UCSD-AML1 (cell line): ENCODE results near the gene RNF40.

ENCODE experiments used
- DNase-seq: peaks from one replicate; lab custom pipeline; 2025; ENCODE audit not compliant: unreplicated experiment; lab: John Stamatoyannopoulos, UW

Gene RNF40

DNA sequence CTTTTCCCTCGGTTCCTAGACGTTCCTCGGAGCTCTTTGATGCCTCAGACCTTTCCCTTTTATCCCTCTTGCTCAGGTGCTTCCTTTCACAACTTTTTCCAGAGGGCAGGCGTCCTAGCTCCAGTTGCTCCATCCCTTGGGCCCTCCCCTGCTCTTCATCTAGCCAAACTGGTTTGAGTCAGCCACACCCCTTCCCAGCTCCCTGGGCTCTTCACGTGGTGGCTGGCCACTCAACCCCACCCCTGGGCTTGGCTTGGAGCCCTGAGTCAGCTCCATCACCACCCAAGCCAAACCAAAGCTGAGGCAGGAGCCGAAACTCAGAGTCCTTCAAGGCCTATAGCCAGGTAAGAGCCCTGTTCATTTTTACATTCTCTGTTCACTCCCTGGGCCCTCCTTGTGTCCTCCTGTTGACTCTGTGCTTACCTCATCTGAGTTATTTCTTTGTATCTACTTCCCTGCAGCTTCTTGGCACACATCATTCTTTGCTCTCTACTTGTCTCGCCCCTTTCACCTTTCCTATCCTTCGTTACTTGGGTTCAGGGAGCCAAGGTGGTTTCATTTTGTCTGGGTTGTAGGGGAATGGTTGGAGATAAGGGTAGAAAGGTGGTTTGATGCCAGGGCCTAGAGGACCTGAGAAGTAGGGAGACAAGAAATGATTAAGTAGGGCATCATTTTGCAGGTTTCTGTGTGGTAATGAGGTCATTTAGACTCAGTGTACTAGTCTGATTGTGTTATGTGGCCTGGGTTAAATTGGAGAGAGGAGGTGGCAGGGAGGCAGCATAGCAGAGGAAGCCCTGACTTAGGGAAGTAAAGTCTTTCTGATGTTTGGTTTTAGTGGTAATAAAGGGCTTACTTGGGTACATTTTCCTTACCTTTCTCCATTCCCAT, 21.5 kb upstream of the RNF40 start:
- DNase-seq, result no peak

- no peak for DNase-seq
Measured at GRCh38 chr16:30741461-30741914, 20.6 kb upstream of the RNF40 start.

- no peak for DNase-seq
Measured at GRCh38 chr16:30743716-30744115, 18.4 kb upstream of the RNF40 start.

DNA sequence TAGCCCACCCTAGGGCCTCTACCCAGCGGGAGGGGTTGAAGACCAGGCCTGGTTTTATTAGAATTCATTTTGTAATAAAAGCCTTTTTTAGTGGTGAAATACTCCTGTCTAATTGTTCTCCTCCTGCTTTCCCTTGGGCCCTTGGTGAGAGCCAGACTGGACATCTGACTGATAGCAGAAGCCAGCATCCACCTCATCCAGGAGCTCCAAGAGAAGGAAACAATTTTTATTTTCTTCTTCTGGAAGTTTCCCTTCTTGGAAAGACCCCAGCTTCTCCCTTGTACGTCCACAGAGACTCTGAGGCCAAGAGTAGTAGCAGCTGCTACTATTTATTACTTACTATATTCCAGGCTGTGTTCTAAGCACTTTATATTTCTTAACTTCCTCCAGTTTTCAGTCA, 17.9 kb upstream of the RNF40 start:
- DNase-seq, result no peak

- no peak for DNase-seq
Measured at GRCh38 chr16:30745082-30745481, 17.0 kb upstream of the RNF40 start.

DNA sequence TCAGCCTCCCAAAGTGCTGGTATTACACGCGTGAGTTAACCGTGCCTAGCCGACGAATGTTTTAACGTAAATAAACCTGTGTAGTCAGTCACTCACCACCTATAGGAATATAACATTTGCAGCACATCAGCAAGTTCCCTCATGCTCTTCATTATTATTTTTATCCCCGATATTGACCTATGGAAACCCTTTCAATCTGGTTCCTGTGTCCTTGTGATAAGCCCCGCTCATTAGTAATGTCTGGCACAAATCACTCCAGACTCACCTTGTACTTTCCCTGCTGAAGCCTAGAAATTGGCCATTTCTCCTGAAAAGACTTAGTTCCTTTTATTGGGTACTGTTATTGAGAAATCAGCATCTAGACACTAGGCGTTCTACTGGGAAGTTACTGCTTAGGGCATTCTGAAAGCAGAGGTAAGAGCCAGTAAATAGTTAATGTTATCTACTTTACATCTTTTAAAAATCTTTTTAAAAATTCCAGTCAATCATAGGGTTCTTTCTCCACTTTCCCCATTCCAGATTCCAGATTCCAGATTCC, 15.4 kb upstream of the RNF40 start:
- DNase-seq, result no peak

- DNase-seq, result no peak
Measured at GRCh38 chr16:30747331-30747730, 14.8 kb upstream of the RNF40 start.

- DNase-seq, result peak; percentile 99
Measured at GRCh38 chr16:30747799-30748633, 14.1 kb upstream of the RNF40 start, which contains the start of gene PHKG2. Gene PHKG2, plus strand, starts transcription at chr16:30748425. Its CDS starts 396 bp downstream, at chr16:30748821.

- DNase-seq, result peak; percentile 38
Measured at GRCh38 chr16:30748634-30749445, 13.3 kb upstream of the RNF40 start.

- DNase-seq, result no peak
Measured at GRCh38 chr16:30750201-30750600, 11.9 kb upstream of the RNF40 start.

DNA sequence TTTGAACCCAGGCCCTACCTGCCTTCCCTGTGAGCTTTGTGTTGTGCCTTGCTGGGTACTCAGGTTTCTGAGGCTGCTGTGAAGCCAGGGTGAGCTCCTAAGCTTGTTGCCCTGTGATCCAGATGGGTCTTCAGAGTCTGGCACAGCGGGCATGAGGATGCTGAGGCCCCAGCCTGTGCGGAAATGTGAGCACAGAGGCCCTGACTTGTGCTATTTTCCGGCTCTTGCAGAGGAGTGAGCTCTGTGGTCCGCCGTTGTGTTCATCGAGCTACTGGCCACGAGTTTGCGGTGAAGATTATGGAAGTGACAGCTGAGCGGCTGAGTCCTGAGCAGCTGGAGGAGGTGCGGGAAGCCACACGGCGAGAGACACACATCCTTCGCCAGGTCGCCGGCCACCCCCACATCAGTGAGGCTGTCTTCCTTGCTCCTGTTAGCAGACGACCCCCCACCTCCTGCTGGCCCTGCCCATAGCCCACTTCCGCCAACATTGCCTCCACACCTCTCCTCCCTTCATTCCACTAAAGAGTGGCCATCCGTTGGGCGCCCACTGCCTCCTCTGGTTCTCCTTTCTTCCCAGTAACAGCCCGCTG, 11.2 kb upstream of the RNF40 start:
- DNase-seq, result no peak

DNA sequence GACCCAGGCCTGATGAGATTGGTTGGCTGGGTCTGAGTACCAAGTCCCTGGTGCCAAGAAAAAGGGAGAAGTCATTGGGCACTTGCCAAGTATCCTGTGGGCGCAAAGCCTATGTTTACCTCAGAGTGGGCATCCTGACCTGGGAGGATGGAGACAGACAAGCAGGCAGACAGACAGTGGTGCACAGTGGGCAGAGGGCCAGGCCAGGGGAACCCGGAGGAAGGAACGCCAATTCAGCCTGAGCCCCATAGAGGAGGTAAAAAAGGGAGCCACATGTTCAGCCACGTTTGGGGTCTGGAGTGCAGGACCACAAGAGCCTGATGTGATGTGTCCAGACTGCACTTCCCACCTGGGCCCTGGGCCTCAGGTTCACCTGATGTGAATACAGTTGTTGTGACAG, 8.5 kb upstream of the RNF40 start:
- no peak for DNase-seq

DNA sequence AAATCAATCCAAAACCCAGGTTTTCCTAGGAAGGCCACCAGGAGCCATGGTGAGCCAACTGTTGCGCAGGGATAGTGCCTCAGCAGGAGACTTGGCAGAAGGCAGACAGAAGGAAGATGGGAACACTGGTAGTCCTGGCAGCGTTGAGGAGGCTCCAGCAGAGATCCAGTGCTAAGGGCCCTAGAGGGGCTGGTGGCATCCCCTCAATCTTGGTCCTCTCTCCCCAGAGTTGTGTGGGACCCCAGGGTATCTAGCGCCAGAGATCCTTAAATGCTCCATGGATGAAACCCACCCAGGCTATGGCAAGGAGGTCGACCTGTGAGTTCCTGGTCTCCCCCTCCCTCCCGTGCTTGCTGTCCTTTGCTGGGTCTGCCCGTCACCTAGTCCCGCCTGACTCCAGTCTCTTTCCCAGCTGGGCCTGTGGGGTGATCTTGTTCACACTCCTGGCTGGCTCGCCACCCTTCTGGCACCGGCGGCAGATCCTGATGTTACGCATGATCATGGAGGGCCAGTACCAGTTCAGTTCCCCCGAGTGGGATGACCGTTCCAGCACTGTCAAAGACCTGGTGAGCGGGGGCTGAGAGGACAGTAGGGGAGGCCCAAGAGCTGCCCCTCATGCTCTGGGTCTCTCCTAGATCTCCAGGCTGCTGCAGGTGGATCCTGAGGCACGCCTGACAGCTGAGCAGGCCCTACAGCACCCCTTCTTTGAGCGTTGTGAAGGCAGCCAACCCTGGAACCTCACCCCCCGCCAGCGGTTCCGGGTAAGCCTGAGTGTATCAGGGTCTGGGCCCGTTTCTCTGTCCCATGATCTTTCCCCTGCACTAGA, 6.0 kb upstream of the RNF40 start:
- no peak for DNase-seq

- DNase-seq, result no peak
Measured at GRCh38 chr16:30756781-30757100, 5.4 kb upstream of the RNF40 start.

DNA sequence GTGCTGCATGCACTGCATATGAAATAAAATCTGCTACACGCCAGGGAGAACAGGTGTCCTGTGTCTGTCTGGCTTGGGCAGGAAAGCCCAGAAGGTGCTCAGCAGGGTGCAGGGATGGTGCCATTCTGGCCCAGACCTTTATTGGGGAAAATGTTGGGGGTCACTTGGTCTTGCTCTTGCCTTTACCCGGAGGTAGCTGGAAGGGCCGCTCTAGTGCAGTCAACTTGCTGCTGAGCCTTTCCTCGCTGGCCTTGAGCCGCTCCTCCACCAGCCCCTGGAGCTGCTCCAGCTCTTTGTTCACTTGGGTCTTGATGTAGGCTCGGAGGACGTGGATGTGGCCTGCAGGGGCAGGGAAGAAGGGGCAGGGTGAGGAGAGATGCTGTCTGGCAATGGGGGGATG, 4.8 kb upstream of the RNF40 start:
- DNase-seq, result no peak

- peak; percentile 41 for DNase-seq
Measured at GRCh38 chr16:30758988-30759491, 3.1 kb upstream of the RNF40 start.

GRCh38 chr16:30760001-30760559, 2.0 kb upstream of the RNF40 start:
- DNase-seq, result no peak

DNA sequence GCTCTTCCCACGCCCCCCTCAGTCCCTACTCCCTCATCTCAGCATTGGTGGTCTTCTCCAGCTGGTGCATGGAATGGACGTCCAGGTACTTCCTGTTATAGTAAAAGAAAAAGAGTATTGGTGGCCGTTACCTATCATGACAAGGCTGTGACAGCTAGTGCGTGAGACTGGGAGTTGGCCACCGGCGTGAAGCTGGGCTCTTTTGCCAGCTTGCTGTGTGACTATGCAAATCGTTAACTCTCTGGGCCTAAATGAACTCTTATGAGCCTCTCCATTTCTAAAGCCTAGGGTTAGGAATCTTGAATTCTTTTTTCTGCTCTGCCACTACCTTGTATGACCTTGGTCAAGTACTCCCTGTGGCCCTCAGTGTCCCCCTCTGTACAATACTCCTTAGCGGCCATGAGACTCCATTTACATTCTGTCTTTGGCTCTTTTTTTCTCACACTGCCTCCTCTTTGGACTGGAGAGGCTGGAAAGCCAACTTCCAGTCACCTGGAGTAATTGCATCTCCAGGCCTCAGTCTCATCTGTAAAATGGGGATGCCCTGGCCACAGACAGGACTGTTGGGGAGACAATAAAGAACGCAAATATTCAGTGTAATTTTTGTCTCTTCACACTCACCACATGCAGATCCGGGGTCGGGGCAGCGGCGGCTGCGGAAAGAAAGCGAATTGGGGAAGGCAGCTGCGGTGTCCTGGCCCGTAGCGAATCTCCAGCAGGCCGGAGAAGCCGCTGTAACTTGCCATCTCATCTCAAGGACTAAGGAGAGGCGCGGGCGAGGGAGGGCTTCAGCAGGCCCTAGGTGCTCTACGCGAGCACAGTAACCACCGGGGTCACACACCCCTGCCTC, 1.3 kb upstream of the RNF40 start:
- no peak for DNase-seq
